Lung (tissue), 12 donors: Measurements from ENCODE around the gene MSLN. TPM values are rescaled to one million over a fixed set of nuclear protein-coding genes. Genes with fewer than 3 reads are reported as not detected.

ENCODE experiments used
- ATAC-seq: fragments of 200-7000 bp; cut with Tn5 transposase; one replicate; pipeline ENCODE4 v1.9.1; 2020; ENCODE audit warnings: moderate number of reproducible peaks; ENCODE audit not compliant: insufficient read depth, low FRiP score
- DNase-seq, 3 donors: peaks; one replicate each; pipeline ENCODE4 v3.0.0-alpha.2; 2013 to 2017
- H3K27ac ChIP-seq, 2 donors: one replicate each; pipeline ENCODE4 v1.5.1; 2013; ENCODE audit warnings: mild to moderate bottlenecking in 2 of 2, moderate library complexity in 2 of 2, control low read depth in 1 of 2, inconsistent platforms in 1 of 2, low read depth in 1 of 2, low read length in 1 of 2
- H3K27me3 ChIP-seq, 3 donors: one replicate each; pipeline ENCODE4 v1.5.1; 2013; ENCODE audit warnings: low read length in 2 of 3; ENCODE audit not compliant: control insufficient read depth in 3 of 3, insufficient read depth in 3 of 3
- H3K36me3 ChIP-seq, 4 donors: one replicate each; pipeline ENCODE4 v1.5.1; 2013; ENCODE audit warnings: low read length in 4 of 4, mild to moderate bottlenecking in 1 of 4, moderate library complexity in 1 of 4; ENCODE audit not compliant: control insufficient read depth in 4 of 4, insufficient read depth in 4 of 4
- H3K4me1 ChIP-seq, 5 donors: one replicate each; pipeline ENCODE4 v1.5.1; 2013; ENCODE audit warnings: low read length in 5 of 5, mild to moderate bottlenecking in 2 of 5, moderate library complexity in 1 of 5; ENCODE audit not compliant: control insufficient read depth in 5 of 5, insufficient read depth in 5 of 5
- H3K4me3 ChIP-seq: one replicate; pipeline ENCODE4 v1.5.1; 2013; ENCODE audit warnings: mild to moderate bottlenecking, control low read depth, moderate library complexity
- H3K9ac ChIP-seq, 2 donors: one replicate each; pipeline ENCODE4 v1.5.1; 2013; ENCODE audit warnings: low read length in 2 of 2, control low read depth in 1 of 2; ENCODE audit not compliant: insufficient read depth in 1 of 2
- H3K9me3 ChIP-seq, 4 donors: one replicate each; pipeline ENCODE4 v1.5.1; 2013; ENCODE audit warnings: low read length in 3 of 4, mild to moderate bottlenecking in 1 of 4, moderate library complexity in 1 of 4; ENCODE audit not compliant: control insufficient read depth in 4 of 4, insufficient read depth in 3 of 4
- CTCF ChIP-seq: IDR thresholded peaks from 2 replicates; pipeline ENCODE4 v1.5.1; 2012; ENCODE audit warnings: mild to moderate bottlenecking; ENCODE audit errors: control extremely low read depth, extremely low read depth
- WGBS, 2 donors: extraction: QIAGEN DNeasy Blood & Tissue Kit; methylation state at CpG; one replicate each; pipeline ENCODE4 v1.1.7; 2013; 5-methylcytosine and 5-hydroxymethylcytosine counted together
- polyA plus RNA-seq, 2 donors: library from polyadenylated mRNA; stranded (reverse); fragments of 200-250 nt; gene quantifications; one replicate each; pipeline ENCODE4 v1.2.1, GENCODE V29; 2013
- total RNA-seq, 2 donors: library from RNA; depleted of rRNA in 1 of 2; stranded (reverse); fragments of >200 nt in 1 of 2; gene quantifications; one replicate each; pipeline ENCODE4 v1.2.1, GENCODE V29; 2014 to 2021
- donor health status: control.
- donor health status: control.
- donor health status: Bipolar disorder and iron deficiency.
- donor health status: healthy.
- donor health status: DM: yes; HTN: yes; CAD: no.

The MSLN gene
- total and polyA plus RNA-seq, 4 donors = 98.8 to 155 (median 120) TPM

GRCh38 chr16:793414-793813 lies 32.9 kb downstream of the MSLN start:
- 92 to 94% methylated on average over 8 of the region's 8 CpGs for WGBS, 2 donors
- H3K9ac ChIP-seq = no peak overlapping the region
- ATAC-seq (no peak), DNase-seq (no peak)
- peaks cover 0 to 7% (median 0%) of the 10 kb centered on the region in 3 donors for H3K27me3 ChIP-seq
- TF ChIP-seq CTCF = no peak
- H3K4me3 ChIP-seq = no peak overlapping the region
- H3K27ac ChIP-seq = no peak overlapping the region
- peaks cover 0 to 3% (median 0%) of the 10 kb centered on the region in 4 donors for H3K9me3 ChIP-seq
- H3K36me3 ChIP-seq = peaks cover 0 to 10% (median 0%) of the 10 kb centered on the region in 4 donors
- peaks cover 0 to 10% (median 0%) of the 10 kb centered on the region in 5 donors for H3K4me1 ChIP-seq

- ATAC-seq (no peak), DNase-seq (no peak)
- Histone ChIP-seq H3K9ac (no peak overlapping the region), H3K27ac (no peak overlapping the region), H3K4me1 (peaks cover 0 to 5% (median 0%) of the 10 kb centered on the region in 5 donors), H3K36me3 (peaks cover 0 to 10% (median 0%) of the 10 kb centered on the region in 4 donors), H3K4me3 (no peak overlapping the region), H3K27me3 (peaks cover 0 to 7% (median 3%) of the 10 kb centered on the region in 3 donors), H3K9me3 (peaks cover 0 to 3% (median 0%) of the 10 kb centered on the region in 4 donors)
- TF ChIP-seq CTCF = no peak
- 91 to 93% methylated on average over 40 of the region's 40 CpGs for WGBS, 2 donors
Measured at GRCh38 chr16:794091-794822, 33.7 kb downstream of the MSLN start.

GRCh38 chr16:794853-795466 lies 34.4 kb downstream of the MSLN start:
- Histone ChIP-seq H3K36me3 (peaks cover 0 to 10% (median 0%) of the 10 kb centered on the region in 4 donors), H3K27me3 (peaks cover 0 to 9% (median 7%) of the 10 kb centered on the region in 3 donors), H3K27ac (no peak overlapping the region), H3K4me3 (no peak overlapping the region), H3K4me1 (no peaks in the 10 kb centered on the region), H3K9ac (no peak overlapping the region), H3K9me3 (peaks cover 0 to 3% (median 0%) of the 10 kb centered on the region in 4 donors)
- no peak for TF ChIP-seq CTCF
- 82 to 83% methylated on average over 25 to 31 of the region's 31 CpGs for WGBS, 2 donors
- ATAC-seq (no peak), DNase-seq (no peak)
